Astrocyte (in vitro differentiated cells and primary cell): ENCODE data around the gene PTPRM. TPM values are rescaled to one million over a fixed set of nuclear protein-coding genes. Genes with fewer than 3 reads are reported as not detected.

Source experiments
- DNase-seq: peaks from one replicate; pipeline ENCODE4 v3.0.0-alpha.2; 2010; ENCODE audit warnings: low read depth
- FAIRE-seq: peaks from 2 replicates; lab custom pipeline; 2011; peaks lifted over from hg19 to GRCh38; lab: Jason Lieb, UNC
- H2AFZ ChIP-seq: 2 replicates; pipeline ENCODE4 v1.6.0; 2012; ENCODE audit warnings: low read depth, low read length, inconsistent platforms
- H3K27ac ChIP-seq: 2 replicates; pipeline ENCODE4 v1.5.1; 2011; ENCODE audit warnings: low read depth, low read length, inconsistent platforms
- H3K27me3 ChIP-seq: 2 replicates; pipeline ENCODE4 v1.6.0; 2011; ENCODE audit warnings: low read length, inconsistent platforms; ENCODE audit not compliant: insufficient read depth
- H3K36me3 ChIP-seq: 2 replicates; pipeline ENCODE4 v1.5.1; 2011; ENCODE audit warnings: low read length, inconsistent platforms; ENCODE audit not compliant: insufficient read depth
- H3K4me1 ChIP-seq: 2 replicates; pipeline ENCODE4 v1.5.1; 2011; ENCODE audit warnings: low read length, inconsistent platforms; ENCODE audit not compliant: insufficient read depth
- H3K4me2 ChIP-seq: 2 replicates; pipeline ENCODE4 v1.6.0; 2012; ENCODE audit warnings: low read length, inconsistent platforms
- H3K4me3 ChIP-seq: 2 replicates; pipeline ENCODE4 v1.5.1; 2011; ENCODE audit warnings: low read depth, mild to moderate bottlenecking, low read length, inconsistent platforms; ENCODE audit not compliant: insufficient read depth
- H3K79me2 ChIP-seq: 2 replicates; pipeline ENCODE4 v1.6.0; 2012; ENCODE audit warnings: mild to moderate bottlenecking, low read length, inconsistent platforms; ENCODE audit not compliant: insufficient read depth
- H3K9ac ChIP-seq: 2 replicates; pipeline ENCODE4 v1.6.0; 2012; ENCODE audit warnings: mild to moderate bottlenecking, low read length, inconsistent platforms
- H3K9me3 ChIP-seq: 2 replicates; pipeline ENCODE4 v1.5.1; 2012; ENCODE audit warnings: low read depth, mild to moderate bottlenecking, low read length, inconsistent platforms; ENCODE audit not compliant: insufficient read depth
- H4K20me1 ChIP-seq: 2 replicates; pipeline ENCODE4 v1.6.0; 2012; ENCODE audit warnings: low read length, inconsistent platforms; ENCODE audit not compliant: insufficient read depth
- H3K27ac Mint-ChIP-seq: one replicate; pipeline ENCODE4 v1.8.0; 2021; ENCODE audit warnings: mild to moderate bottlenecking, mixed read lengths; ENCODE audit not compliant: unreplicated experiment
- H3K27me3 Mint-ChIP-seq: one replicate; pipeline ENCODE4 v1.8.0; 2021; ENCODE audit warnings: low read depth, mixed read lengths; ENCODE audit not compliant: unreplicated experiment
- H3K36me3 Mint-ChIP-seq: one replicate; pipeline ENCODE4 v1.8.0; 2021; ENCODE audit warnings: low read depth, mixed read lengths; ENCODE audit not compliant: unreplicated experiment
- H3K4me1 Mint-ChIP-seq: one replicate; pipeline ENCODE4 v1.8.0; 2021; ENCODE audit warnings: low read depth, mixed read lengths; ENCODE audit not compliant: unreplicated experiment
- H3K4me3 Mint-ChIP-seq: one replicate; pipeline ENCODE4 v1.8.0; 2021; ENCODE audit warnings: mild to moderate bottlenecking, moderate library complexity, mixed read lengths; ENCODE audit not compliant: unreplicated experiment
- H3K9me3 Mint-ChIP-seq: one replicate; pipeline ENCODE4 v1.8.0; 2021; ENCODE audit warnings: mild to moderate bottlenecking, mixed read lengths; ENCODE audit not compliant: unreplicated experiment
- EZH2 ChIP-seq: IDR thresholded peaks from 2 replicates; pipeline ENCODE4 v1.6.1; 2012; ENCODE audit warnings: mild to moderate bottlenecking, low read length, inconsistent platforms; ENCODE audit not compliant: insufficient read depth
- total RNA-seq: library from RNA; stranded (reverse); gene quantifications from 2 replicates; pipeline ENCODE4 v1.2.1, GENCODE V29; 2021
- TF ChIP-seq, protein P1 (sequence below): IDR thresholded peaks from 2 replicates; pipeline ENCODE4 v1.5.1; 2011; ENCODE audit warnings: low read depth, mild to moderate bottlenecking, inconsistent platforms, low read length, moderate library complexity; ENCODE audit not compliant: insufficient read depth

PTPRM gene
- total RNA-seq, 1 donor from 2014 or later, result 59.6 TPM

DNA sequence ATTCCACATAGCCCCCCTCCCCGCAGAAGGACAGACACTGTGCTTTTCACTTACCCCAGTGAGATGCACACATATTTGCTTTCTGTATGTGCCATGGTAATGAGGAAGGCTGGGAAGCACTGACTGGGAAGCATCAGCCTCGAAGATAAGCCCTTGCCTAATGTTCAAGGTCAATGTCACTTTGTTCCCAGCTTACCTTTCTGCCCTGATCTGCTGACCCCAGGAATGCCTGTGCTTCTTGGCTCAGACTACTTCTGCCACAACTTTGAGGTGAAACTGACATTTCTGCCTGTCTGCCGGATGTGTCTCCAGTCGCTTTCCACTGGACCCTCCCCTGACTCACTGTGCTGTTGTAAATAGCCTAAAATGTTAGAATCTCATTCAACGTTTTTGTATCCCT lies 183.8 kb downstream of the PTPRM start:
- H3K27me3 Mint-ChIP-seq, result no peaks in the 10 kb centered on the region
- H3K9me3 Mint-ChIP-seq, result peaks cover 7% of the 10 kb centered on the region
- Histone ChIP-seq H3K36me3 (no peaks in the 10 kb centered on the region), H3K9ac (no peak overlapping the region), H4K20me1 (peaks cover 5% of the 10 kb centered on the region), H3K4me2 (no peak overlapping the region), H3K27me3 (no peaks in the 10 kb centered on the region), H3K9me3 (no peaks in the 10 kb centered on the region), H3K79me2 (peaks cover 9% of the 10 kb centered on the region), H3K27ac (no peak overlapping the region), H3K4me1 (peaks cover 6% of the 10 kb centered on the region), H3K4me3 (no peak overlapping the region), H2AFZ (no peak overlapping the region)
- peaks cover 35% of the 10 kb centered on the region for H3K4me1 Mint-ChIP-seq
- H3K36me3 Mint-ChIP-seq, result peaks cover 6% of the 10 kb centered on the region
- no peak for DNase-seq
- H3K27ac Mint-ChIP-seq, result no peak overlapping the region
- H3K4me3 Mint-ChIP-seq, result no peak overlapping the region
- TF ChIP-seq, protein P1, sequence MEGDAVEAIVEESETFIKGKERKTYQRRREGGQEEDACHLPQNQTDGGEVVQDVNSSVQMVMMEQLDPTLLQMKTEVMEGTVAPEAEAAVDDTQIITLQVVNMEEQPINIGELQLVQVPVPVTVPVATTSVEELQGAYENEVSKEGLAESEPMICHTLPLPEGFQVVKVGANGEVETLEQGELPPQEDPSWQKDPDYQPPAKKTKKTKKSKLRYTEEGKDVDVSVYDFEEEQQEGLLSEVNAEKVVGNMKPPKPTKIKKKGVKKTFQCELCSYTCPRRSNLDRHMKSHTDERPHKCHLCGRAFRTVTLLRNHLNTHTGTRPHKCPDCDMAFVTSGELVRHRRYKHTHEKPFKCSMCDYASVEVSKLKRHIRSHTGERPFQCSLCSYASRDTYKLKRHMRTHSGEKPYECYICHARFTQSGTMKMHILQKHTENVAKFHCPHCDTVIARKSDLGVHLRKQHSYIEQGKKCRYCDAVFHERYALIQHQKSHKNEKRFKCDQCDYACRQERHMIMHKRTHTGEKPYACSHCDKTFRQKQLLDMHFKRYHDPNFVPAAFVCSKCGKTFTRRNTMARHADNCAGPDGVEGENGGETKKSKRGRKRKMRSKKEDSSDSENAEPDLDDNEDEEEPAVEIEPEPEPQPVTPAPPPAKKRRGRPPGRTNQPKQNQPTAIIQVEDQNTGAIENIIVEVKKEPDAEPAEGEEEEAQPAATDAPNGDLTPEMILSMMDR, result no peak
- no peak for FAIRE-seq

DNA sequence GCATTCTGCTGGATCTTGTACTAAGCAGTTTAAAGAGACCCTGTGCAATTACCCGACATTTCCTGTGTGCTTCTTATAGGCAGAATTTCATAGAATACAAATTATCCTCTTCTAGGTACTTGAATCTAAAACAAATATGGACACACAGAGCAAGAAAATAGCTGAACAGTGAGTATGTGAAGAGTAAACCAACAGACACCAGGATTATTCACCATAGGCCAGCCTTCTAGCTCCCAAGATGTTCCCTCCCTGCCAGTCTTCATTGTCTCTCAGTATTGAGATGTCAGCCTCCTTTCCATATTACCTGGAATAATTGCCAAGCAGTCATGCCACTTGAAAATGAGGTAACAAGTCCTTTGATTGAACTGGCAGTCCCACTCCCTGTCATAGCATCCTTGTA lies 187.1 kb downstream of the PTPRM start:
- Histone ChIP-seq H4K20me1 (peaks cover 9% of the 10 kb centered on the region), H3K27ac (no peak overlapping the region), H3K27me3 (no peaks in the 10 kb centered on the region), H3K9me3 (no peaks in the 10 kb centered on the region), H3K79me2 (peaks cover 9% of the 10 kb centered on the region), H2AFZ (no peak overlapping the region), H3K9ac (no peak overlapping the region), H3K36me3 (no peaks in the 10 kb centered on the region), H3K4me3 (no peak overlapping the region), H3K4me2 (no peak overlapping the region), H3K4me1 (peaks cover 3% of the 10 kb centered on the region)
- Mint-ChIP-seq H3K27ac (no peak overlapping the region), H3K4me1 (peaks cover 28% of the 10 kb centered on the region), H3K36me3 (peaks cover 6% of the 10 kb centered on the region), H3K9me3 (no peaks in the 10 kb centered on the region), H3K4me3 (no peak overlapping the region), H3K27me3 (no peaks in the 10 kb centered on the region)
- no peak for TF ChIP-seq EZH2
- TF ChIP-seq, protein P1, result no peak
- FAIRE-seq (no peak), DNase-seq (no peak)

DNA sequence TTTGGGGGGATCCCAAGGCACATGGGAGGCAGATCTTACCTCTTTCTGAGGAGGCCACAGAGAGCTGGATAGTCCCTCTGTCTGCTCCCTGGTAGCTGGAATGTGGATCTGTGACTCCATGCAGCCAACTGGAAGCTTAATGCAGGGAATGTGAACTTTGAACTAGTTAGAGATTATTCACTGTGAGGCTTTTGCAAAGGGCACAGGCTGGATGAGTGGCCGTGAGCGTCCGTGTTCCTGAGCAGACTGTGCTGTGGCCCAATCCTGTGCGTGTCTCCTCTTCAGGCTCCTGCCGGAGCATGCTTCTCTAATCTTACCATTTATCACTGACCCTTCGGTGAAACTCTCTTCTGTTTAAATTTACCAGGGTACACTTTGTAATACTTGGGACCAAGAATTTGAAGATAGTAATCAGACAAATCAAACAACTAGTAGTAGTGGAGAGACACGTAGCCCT lies 187.6 kb downstream of the PTPRM start:
- Mint-ChIP-seq H3K4me1 (peaks cover 23% of the 10 kb centered on the region), H3K4me3 (no peak overlapping the region), H3K27ac (no peak overlapping the region), H3K36me3 (peaks cover 6% of the 10 kb centered on the region), H3K9me3 (no peaks in the 10 kb centered on the region), H3K27me3 (no peaks in the 10 kb centered on the region)
- Histone ChIP-seq H3K4me2 (no peak overlapping the region), H3K27ac (no peak overlapping the region), H3K27me3 (no peaks in the 10 kb centered on the region), H3K79me2 (peaks cover 11% of the 10 kb centered on the region), H3K4me1 (peaks cover 3% of the 10 kb centered on the region), H3K4me3 (no peak overlapping the region), H4K20me1 (peaks cover 9% of the 10 kb centered on the region), H3K36me3 (no peaks in the 10 kb centered on the region), H3K9ac (no peak overlapping the region), H3K9me3 (no peaks in the 10 kb centered on the region), H2AFZ (no peak overlapping the region)
- no peak for TF ChIP-seq EZH2
- TF ChIP-seq, protein P1, result no peak
- no peak for FAIRE-seq
- DNase-seq, result no peak
